Stimulated activated CD4-positive, alpha-beta T cell treated with anti-CD3 and anti-CD28 coated beads, Interleukin-4, amount 100 ng/mL, for 4 hours (primary cell): ENCODE data around the gene ADAMTS17.
A peak's percentile ranks its signal among the peaks of the same experiment; 100 is the strongest.

ENCODE experiments used
- DNase-seq, 2 experiments: peaks; one replicate each; pipeline ENCODE4 v3.0.0-alpha.2; 2020

ADAMTS17 gene

DNA sequence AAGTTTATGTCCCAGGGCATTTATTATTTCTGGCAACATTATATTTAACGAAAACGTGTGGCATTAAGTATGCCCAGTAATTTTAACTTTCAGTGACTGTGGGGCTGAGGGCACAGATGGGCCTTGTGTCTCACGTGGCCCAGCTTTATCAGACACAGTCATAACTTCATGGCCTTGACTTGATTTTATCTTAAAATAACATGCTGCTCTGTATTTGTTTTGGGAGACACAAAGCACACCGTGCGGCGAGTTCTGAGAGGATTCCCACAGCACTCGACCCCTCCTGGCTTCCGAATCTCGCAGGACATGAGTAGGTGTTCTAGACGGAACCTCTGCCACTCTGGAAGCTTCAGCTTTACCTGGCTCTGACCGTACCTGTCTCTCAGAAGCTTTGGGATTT is 180.8 kb downstream of the ADAMTS17 start:
- no peak for DNase-seq

DNA sequence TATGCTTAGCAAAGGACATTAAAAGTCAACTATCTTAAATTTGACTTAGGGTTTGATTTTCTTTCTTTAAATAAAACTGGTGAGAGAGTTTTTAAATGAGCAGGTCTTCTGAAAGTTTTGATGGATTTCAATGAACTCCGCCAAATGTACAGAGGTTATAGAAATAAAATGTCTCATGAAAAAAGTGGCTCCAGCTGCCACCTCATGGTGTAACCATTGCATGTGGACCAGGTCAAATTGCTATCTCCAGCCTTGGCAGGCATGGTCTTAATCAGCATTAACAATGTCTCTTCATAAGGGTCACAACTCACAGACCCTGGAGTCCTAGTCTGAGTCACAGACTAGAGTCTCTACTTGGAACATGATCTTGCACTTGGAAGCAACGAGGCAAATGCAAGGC is 182.3 kb downstream of the ADAMTS17 start:
- DNase-seq, result no peak

DNA sequence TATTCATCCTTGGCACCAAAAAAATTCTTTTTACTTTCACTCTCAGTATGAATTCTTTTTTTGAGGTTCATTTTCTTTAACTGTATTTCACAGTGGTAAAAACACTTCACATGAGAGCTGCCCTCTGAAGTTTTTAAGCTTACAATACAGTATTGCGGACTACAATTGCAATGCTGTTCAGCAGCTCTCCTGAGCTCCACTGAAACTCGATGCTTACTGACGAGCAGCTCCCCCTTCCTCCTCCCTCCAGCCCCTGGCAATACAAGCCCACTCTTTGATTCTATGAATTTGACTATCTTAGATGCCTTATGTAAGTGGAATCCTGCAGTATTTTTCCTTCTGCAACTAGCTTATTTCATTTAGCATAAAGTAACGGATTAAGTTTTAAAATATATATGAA is 183.4 kb downstream of the ADAMTS17 start:
- DNase-seq, result no peak

DNA sequence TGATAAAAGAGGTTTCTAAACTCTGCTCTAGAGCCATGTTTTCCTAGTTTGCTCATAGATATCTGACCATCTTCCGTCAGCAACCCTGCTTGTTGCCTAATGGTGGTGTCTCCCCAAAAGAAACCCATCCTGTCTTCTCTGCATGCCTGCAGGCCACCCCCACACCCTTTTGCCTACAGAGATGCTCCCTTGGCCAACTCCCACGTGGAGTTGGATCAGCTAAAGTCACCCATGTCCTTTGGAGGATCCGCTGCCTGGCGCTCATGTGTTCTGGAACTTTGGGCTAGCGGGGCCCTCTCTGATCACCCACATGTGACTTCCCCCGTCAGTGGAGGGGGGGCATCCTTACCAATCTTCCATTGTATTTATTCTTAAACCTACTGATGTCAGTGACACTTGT is 185.6 kb downstream of the ADAMTS17 start:
- no peak for DNase-seq

DNA sequence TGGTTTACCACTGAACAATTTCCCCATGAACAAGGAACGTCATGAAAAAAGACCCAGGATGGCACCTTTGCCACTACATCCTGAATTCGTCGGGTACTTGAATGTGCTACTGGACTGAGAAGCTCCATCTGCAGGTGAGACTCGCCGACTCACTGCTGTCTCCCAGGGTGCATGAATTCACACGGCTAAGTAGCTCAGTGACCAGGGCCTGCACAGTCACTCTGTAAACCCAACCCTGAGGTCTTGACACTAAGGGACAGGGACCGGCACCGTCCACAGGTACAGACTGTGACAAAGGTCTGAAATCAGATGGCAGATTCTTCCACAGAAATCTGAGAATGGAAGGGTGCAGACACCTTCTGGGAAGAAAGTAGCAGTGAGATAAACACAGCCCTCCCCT is 187.4 kb downstream of the ADAMTS17 start:
- DNase-seq, result no peak

DNA sequence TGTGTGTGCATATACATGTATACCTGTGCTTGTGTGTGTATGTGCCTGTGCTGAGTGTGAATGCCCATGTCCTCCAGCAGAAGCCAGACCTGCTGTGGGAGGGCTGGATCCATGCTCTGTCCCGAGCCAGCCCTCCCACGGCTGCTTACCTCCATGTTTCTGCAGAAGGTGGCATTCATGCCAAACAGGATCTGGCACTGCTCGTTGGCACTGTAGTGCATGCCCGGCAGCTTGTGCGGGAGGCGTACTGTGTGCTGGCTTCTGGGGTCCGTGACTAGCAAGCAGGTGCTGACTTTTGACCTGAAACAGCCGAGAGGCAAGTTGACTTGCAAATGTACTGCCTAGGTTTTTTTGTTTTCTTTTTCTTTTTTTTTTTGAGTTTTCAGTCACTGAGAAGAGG is 189.3 kb downstream of the ADAMTS17 start:
- DNase-seq, result no peak

DNA sequence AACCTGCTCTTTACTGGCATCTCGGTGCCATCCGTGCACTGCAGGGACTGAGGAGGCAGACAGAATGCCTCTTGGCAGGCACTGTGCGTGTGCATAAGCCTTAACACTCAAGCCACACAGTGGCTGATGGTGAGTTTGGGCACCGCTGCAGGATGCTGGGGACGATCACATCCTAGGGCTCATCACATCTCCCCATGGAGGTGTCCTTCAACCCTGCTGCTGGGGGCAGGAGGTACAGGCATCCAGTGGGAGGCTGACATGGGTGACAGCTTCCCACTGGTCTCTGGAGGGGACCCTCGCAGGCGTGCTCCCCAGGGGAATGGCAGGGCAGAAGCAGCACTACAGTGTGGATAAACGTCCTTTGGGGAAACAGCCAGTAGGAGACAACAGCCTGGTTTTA is 190.9 kb downstream of the ADAMTS17 start:
- no peak for DNase-seq

DNA sequence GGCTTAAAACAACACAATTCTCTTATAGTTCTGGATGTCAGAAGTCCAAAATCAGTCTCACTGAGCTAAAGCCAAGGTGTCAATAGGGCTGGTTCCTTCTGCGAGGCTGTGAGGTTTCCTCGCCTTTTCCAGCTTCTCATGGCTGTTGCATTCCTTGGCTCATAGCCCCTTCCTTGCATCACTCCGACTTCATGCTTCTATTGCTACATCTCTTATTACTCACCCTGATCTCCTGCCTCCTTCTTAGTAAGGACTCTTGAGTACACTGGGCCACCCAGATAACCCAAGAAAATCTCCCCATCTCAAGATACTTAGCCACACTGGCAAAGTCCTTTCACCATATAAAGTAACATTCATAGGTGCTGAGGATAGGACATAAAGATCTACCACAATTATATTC is 193.9 kb downstream of the ADAMTS17 start:
- DNase-seq, result no peak

DNA sequence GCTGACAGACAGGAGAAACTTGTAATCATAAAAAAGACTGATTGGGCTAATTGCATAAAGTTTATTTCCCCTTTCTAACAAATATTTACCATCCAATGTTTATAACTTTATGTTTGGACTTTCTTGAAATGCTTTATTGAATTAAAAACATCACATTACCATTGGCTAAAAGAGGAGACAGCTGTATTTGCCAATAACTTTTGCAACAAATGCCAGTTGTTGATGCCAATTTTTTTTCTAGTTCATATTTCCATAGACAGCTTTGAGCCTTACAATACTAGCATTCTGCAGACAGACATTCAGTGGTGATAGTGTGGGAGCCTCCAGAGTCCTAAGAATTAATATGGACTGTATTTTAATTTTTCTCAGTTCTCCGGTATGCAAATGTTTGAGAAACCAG is 198.4 kb downstream of the ADAMTS17 start:
- no peak for DNase-seq

DNA sequence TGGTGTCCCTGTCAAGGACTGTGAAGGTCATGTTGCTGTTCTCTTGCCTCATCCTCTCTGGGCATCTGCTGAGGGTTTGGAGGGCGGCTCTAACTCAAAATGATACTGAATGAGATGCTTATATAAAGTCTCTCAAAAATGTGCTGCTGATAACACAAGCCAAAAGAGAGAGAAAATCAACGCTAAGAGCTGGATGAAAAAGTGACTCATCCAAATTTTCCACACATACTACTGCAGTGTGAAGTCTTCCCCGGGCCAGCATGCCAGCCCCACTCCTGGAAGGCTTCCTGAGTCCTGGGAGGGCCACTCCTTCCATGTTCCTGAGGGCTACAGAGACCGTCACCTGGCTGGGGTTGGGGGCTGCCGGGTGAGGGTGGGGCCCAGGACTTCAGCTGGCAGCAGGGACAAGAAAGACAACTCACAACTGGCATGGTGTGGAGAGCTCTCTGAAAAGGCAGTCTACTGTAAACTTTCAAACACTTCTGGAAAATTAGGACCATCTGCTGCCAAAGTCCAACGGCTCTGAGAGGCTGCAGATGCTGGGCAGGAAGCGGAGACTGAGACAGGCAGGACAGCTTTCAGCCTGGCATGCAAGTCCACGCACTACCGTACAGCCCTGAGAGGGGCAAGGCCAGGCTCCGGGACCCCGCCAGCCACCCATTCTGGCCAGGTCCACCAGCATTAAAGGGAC is 200.3 kb downstream of the ADAMTS17 start:
- no peak for DNase-seq

DNA sequence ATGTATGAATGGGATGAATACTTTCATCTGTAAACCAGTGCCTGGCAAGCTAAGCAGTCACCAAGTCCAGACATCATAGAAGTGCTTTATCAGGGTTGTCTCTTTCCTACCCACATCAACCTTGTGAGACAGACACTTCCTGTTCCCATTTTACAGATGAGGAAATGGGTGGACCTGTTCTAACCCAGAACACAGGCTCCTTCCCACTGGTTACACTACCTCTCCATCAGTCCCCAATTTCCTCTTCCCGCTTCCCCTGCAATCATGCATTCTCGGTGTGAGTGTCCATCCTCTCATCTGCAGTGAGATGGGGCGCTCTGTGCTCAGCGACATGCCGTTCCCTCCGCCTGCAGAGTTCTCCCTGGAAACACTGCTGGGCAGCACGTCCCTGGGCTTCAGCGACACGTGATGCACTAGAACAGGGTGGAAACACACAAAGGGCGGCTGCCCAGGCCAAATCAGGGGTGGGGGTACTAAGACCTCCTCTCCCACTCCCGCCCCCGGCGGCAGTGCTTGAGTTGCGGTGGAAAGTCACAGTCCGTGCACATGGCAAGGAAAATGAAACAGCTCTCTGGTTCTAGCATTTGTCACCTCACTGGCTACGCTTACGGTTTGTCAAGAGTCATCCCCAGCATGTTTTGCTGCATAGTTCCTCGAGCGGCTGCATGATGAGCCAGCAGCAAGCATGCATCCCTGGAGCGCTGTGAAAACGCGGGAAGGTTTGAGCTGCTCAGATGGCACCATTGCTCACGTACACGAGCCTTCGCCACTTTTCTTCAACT is 201.1 kb downstream of the ADAMTS17 start:
- no peak for DNase-seq

DNA sequence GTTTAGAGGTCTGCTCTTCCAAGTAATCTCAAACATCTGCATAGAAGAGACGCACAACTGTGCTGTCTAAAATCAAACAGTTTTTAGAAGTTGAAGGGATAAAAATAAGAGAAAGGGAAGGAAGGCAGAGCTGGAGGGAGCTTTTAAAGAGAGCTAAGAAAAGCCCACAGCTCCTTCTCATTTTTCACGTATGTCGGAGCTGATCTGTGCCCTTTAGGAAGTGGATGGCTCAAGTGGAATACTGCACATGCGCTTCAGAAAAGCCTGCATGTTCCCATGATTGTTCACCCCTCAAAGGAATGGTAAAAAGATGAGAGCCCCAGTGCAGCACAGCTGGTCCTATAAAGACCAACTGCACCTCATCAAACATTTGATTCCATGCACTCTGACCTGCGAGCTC is 207.2 kb downstream of the ADAMTS17 start:
- no peak for DNase-seq

DNA sequence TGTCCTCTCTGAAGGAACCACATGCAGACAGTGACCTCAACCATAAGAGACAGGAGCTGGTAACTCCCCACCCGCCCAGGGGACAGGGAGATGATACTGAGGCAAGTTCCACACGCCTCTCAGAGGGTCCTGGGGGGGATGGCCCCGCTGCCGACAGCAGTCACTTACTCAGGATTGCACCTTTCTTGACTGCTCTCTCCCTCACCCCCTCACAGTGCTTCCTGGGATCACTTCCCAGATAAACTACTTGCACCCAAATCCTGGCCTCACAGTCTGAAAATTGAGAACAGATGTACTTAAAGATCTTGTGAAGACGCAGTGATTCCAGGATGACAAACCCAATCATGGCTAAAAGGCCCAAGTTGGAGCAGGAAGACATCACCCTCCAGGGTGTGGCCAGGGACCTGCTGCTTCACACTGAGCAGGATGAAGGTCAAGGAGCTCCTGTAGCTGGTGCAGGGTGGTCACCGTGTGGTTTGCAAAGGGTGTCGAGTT is 207.6 kb downstream of the ADAMTS17 start:
- DNase-seq, result no peak

DNA sequence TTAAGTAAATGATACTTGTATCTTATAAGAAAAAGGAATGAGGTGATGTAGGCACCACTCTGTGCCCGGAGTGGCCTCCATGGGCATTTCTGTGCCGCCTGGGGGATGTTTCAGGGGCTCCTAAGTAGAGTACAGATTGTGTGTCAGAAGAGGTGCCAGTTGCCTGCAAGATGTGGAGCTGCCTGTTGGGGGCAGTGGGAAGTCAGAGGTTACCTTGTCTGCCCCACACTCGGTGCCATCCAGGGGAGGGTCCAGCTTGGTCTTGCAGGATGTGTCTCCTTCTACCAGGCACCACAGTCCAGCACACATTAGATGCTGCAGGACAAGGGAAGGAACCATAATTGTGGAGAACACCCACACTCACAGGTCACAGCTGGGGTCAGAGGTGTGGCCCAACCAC is 208.8 kb downstream of the ADAMTS17 start:
- DNase-seq, result no peak

DNA sequence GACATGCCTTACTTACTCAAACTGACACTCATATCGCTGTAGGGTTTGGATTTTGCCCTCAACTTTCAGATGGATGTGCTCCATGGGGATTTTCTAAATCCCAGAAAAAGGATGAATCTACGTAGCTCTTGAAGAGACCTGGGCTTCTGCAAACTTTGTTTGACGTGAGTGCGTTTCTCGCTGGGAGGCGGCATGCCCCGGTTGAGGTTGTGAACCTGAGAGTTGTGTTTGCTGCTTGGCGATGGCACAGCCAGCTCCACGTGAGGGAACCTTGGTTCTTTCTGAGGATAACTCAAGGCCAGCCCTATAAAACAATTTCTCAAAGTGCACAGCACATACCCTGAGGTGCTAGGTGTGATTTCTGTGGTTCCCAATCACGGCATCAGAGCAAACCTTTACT is 209.5 kb downstream of the ADAMTS17 start:
- DNase-seq, result no peak

DNA sequence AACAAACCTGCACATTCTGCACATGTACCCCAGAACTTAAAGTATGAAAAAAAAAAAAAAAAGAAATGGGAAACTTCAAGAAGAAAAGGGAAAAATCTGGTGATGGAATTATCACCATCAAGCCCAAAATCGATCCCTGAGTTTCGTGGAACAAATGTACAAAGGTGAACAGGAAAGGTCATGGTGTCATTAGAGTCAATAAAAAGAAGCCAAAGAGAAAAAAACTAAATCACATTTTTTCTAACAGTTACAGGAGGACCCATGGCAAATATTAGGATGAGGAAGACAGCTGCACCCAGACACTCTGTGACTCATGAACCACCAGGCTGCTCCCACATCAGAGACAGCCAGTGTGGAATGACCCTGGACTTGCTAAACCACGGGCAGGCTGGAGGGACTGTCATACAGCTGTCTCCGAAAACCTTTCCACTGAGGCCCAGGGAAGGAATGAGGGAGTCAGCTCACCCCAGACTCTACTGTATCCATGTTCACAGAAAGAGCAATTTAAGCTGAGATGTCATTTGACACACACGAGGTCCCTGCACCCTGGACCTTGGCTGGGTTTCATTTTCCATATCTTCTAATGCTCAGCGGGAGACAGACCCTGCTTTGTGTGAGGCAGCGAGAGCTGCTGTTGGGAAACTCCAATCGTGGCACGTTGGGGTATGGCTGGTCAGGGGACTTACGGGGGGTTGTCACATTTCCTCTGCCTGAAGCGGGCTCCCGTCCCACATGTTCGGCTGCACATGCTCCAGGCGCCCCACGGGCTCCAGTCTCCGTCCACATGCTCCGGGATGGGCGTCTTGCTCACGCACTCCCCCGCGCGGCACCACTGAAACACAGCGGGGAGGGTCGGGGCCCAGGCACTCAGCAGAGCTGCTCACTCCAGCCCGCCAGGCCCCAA is 210.2 kb downstream of the ADAMTS17 start:
- peak; percentile 27 to 33 for DNase-seq

DNA sequence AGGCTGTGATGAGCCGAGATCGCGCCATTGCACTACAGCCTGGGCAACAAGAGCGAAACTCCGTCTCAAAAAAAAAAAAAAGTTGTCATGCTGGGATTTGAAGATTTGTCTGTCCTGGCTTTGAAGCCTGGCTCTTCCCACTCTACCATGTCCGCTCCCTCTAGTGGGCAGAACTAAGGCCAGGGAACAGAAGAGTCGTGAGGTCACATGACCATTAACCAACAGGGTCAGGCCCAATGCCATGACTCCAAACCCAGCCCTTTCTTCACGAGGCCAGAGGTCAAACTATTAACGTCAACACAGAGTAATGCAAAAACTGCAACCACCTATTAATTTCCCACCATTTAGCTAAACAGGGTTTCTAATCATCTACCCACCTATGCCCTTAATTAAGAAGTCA is 212.1 kb downstream of the ADAMTS17 start:
- DNase-seq, result no peak

DNA sequence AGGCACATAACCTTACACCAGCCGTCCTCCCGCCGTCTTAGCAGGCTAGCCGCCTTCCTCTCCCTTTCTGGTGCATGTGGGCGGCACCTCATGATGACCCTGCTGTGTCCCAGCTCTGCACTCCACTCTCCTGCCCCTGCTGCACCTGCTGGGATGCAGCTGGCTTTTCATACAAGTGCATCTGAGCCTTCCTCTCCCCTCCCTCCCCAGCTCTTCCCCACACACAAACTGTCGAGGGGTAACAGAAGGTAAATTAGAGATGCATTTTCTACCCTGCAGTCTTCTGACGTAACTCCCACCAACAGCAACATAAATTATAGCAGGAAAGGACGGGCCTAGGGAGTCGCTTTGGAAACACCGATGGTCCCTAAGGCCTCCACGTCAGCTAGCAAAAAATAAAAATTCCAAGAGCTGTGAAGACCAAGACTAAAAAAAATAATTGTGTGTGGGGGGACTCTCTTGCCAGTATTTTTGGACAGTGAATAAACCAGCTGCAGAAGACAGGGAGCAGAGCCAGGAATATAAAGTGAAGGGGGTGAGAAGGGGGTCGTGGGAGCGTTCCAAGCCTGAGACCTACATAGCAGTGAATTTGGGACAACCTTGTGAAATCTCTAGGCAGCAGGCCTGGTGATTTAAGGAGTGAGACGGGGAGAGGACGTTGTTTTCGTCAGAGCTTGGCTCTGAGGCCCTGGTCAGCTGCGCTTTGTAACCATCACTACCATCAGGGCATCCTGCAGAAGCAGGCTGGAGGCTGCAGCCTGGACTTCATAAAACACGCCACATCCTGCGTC is 216.2 kb downstream of the ADAMTS17 start:
- DNase-seq, result no peak

DNA sequence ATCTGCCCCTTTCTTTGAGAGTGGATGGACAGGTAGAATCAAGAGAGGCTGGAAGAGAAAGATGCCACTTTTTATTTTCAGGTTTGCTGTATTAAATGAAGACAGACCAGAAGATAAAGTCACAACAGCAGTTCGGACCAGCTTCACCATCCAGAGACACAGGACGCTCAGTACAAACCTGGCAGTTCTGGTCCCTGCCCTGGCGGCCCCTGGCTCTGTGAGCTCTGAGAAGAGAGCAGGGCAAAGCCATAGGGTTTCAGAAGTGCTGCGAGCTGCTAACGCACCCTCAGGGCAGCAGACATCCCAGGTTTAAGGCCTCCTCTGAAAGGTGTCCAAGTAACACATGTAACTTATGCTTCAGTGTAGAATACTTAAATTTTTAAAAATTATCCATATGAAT is 216.8 kb downstream of the ADAMTS17 start:
- no peak for DNase-seq

DNA sequence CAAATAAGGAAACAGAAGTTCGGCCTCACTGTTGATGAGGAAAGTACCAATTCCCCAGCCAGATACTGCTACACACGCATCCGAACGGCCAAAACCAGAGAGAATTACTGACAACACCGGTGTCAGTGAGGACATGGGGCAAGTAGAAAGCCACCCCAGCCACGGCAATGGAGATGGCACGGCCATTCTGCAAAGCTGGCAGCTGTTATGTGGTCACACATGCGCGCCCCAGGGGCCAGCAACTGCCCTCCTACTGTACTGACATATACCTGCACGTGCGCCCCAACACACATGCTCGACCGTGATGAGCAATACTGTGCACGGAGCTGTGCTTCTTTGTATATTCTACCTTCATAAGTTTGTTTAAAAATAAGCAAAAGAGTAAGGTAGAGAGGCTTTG is 217.4 kb downstream of the ADAMTS17 start:
- DNase-seq, result no peak

DNA sequence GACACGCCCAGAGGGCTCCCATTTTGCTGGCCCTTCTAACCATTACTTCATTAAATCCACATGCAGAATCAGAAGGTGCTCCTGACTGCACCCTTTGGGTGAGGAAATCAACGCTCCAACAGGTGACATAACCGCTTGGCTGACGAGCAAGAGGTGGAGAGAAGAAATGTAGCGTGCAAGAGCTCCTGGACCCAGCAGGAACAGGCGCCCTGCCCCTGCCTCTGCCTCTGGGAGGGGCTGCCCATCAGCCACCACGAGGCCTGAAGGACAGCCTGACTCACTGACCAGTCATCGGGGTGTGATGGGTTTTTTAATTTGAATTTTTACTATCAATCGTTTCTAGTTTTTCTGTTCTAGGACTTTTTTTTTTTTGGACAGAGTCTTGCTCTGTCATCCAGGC is 218.2 kb downstream of the ADAMTS17 start:
- DNase-seq, result no peak

DNA sequence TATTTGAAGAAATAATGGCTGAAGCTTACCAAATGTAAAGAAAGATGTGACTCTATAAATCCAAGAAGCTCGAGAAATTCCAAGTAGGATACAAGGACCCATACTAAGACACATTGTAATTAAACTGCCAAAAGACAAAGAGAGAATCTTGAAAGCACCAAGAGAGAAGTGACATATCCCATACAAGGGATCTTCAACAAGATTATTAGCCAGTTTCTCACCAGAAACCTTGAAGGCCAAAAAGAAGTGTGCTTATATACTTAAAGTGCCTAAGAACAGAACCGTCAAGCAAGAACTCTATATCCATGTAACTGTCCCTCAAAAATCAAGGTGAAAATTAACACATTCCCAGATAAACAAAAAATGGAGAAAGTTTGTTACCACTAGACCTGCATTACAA is 220.5 kb downstream of the ADAMTS17 start:
- no peak for DNase-seq

DNA sequence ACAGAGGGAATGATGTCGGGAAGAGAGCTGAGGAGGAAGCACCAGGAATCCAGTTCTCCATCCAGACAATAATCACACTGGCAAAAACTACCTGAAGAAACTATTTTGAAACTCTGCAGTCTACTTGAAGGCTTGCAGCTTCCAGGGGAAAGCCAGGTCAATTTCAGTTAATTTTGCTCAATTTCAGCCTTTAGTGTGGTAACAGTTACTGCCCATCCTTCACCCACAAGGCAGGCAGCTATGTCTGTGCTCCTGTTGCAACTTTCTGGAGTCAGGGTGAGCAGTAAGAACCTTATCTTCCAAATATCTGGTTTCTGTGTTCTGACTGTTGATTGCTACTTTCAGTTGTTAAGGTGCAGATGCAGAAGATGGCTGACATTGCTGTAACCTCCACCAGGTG is 221.7 kb downstream of the ADAMTS17 start:
- no peak for DNase-seq
